HEK293T (cell line): ENCODE results near the gene MAP2K5.

Source experiments
- CTCF ChIA-PET: fragments of 350-600 bp; formaldehyde crosslinking; extraction: SDS; loops from one replicate; lab custom pipeline; 2021; ENCODE audit warnings: antibody characterized with exemption, inconsistent platforms; lab: Yijun Ruan, JAX
- POLR2A ChIA-PET: fragments of 350-600 bp; formaldehyde crosslinking; extraction: SDS; loops from one replicate; lab custom pipeline; 2020; ENCODE audit warnings: antibody characterized with exemption, inconsistent platforms; lab: Yijun Ruan, JAX
- DNase-seq: peaks from one replicate; pipeline ENCODE4 v3.0.0; 2012; ENCODE audit warnings: mixed read lengths; ENCODE audit errors: extremely low spot score
- ARNT ChIP-seq: fragments of 450-650 bp; IDR thresholded peaks from 2 replicates; pipeline ENCODE4 v1.6.1; 2017; ENCODE audit warnings: mild to moderate bottlenecking
- BHLHE40 ChIP-seq: fragments of 450-650 bp; IDR thresholded peaks from 2 replicates; pipeline ENCODE4 v1.6.1; 2016; ENCODE audit warnings: mild to moderate bottlenecking, moderate library complexity, borderline replicate concordance
- CTBP1 ChIP-seq: fragments of 450-650 bp; IDR thresholded peaks from 2 replicates; pipeline ENCODE4 v1.6.1; 2016; ENCODE audit warnings: borderline replicate concordance
- ELF4 ChIP-seq: fragments of 450-650 bp; IDR thresholded peaks from 2 replicates; pipeline ENCODE4 v1.6.1; 2017; ENCODE audit warnings: antibody characterized with exemption
- FOXA1 ChIP-seq: fragments of 450-650 bp; IDR thresholded peaks from 2 replicates; pipeline ENCODE4 v1.6.1; 2016; ENCODE audit warnings: mild to moderate bottlenecking
- FOXK2 ChIP-seq: fragments of 450-650 bp; IDR thresholded peaks from 2 replicates; pipeline ENCODE4 v1.6.1; 2016; ENCODE audit warnings: mild to moderate bottlenecking
- FOXM1 ChIP-seq: fragments of 450-650 bp; IDR thresholded peaks from 2 replicates; pipeline ENCODE4 v1.6.1; 2017; ENCODE audit warnings: mild to moderate bottlenecking, borderline replicate concordance
- HDGF ChIP-seq: fragments of 450-650 bp; IDR thresholded peaks from 2 replicates; pipeline ENCODE4 v1.6.1; 2017; ENCODE audit warnings: antibody characterized with exemption, borderline replicate concordance
- L3MBTL2 ChIP-seq: fragments of 450-650 bp; conservative IDR thresholded peaks from 2 replicates; pipeline ENCODE4 v1.6.1; 2016; ENCODE audit warnings: mild to moderate bottlenecking
- LEF1 ChIP-seq: fragments of 450-650 bp; IDR thresholded peaks from 2 replicates; pipeline ENCODE4 v1.6.1; 2017; ENCODE audit warnings: mild to moderate bottlenecking, borderline replicate concordance
- NFRKB ChIP-seq: fragments of 450-650 bp; IDR thresholded peaks from 2 replicates; pipeline ENCODE4 v1.6.1; 2016; ENCODE audit warnings: mild to moderate bottlenecking, moderate library complexity
- SP1 ChIP-seq: fragments of 450-650 bp; IDR thresholded peaks from 2 replicates; pipeline ENCODE4 v1.6.1; 2017
- SUZ12 ChIP-seq: fragments of 450-650 bp; IDR thresholded peaks from 2 replicates; pipeline ENCODE4 v1.6.1; 2016; ENCODE audit warnings: mild to moderate bottlenecking
- TARDBP ChIP-seq: fragments of 450-650 bp; IDR thresholded peaks from 2 replicates; pipeline ENCODE4 v1.6.1; 2016
- ZNF384 ChIP-seq: fragments of 450-650 bp; IDR thresholded peaks from 2 replicates; pipeline ENCODE4 v1.6.1; 2016
- TF ChIP-seq, protein P1 (sequence below): fragments of 450-650 bp; IDR thresholded peaks from 2 replicates; pipeline ENCODE4 v1.6.1; 2016

The MAP2K5 gene

GRCh38 chr15:67761343-67761742, 218.8 kb downstream of the MAP2K5 start:
- ChIA-PET POLR2A (no interaction called here), CTCF (no interaction called here)
- TF ChIP-seq FOXA1 (no peak), SUZ12 (no peak), HDGF (no peak), NFRKB (no peak)
- TF ChIP-seq, protein P1, sequence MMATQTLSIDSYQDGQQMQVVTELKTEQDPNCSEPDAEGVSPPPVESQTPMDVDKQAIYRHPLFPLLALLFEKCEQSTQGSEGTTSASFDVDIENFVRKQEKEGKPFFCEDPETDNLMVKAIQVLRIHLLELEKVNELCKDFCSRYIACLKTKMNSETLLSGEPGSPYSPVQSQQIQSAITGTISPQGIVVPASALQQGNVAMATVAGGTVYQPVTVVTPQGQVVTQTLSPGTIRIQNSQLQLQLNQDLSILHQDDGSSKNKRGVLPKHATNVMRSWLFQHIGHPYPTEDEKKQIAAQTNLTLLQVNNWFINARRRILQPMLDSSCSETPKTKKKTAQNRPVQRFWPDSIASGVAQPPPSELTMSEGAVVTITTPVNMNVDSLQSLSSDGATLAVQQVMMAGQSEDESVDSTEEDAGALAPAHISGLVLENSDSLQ: no peak
- DNase-seq: no peak

DNA sequence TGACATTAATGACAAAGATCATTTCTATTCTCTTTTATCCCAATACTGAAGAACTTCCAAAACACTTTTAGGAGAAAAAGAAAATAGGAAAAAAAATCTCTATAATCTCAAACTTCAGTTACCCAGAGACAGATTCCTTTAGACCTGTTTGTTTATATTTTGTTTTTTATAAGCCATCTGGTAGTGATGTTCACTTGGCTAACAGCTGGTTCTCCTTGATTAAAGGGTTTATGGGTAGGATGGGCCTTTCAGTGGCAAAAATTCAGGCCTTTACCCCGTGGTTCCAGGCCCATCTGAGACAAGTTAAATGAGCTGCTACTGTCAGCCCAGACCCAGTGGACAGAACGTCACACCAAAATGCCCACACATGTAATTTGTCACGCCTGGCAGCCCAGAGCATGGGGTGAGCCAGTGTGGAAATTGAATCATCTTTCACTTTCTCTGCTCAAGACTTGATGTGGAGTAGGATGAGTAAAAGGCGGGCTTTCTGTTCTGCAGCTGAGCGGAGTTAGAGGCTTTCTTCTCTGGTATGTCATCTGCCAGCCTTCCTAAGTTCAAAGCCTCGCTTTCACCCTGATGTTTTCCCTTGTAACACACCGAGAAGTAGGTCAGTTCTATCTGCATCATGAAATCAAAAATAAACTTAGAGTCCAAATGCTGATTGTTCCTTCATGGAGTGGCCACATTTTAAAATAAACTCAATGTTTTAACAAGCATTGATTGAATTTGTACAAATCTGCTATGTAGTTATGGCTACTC, 220.3 kb downstream of the MAP2K5 start:
- ChIA-PET CTCF (interaction anchor here (0.6 to 1.1 kb wide), 2 partner anchors 16 to 19 kb away, joined by 4 read pairs; no protein-coding TSS in a partner anchor), POLR2A (no interaction called here)
- TF ChIP-seq ZNF384 (no peak), HDGF (no peak), BHLHE40 (no peak), SUZ12 (no peak), ARNT (no peak), TARDBP (no peak), ELF4 (no peak), FOXA1 (no peak), L3MBTL2 (no peak), FOXM1 (no peak)
- TF ChIP-seq, protein P1: no peak
- DNase-seq: no peak

- CTCF ChIA-PET: no interaction called here
- POLR2A ChIA-PET: no interaction called here
- TF ChIP-seq ZNF384: no peak
- no peak for TF ChIP-seq ARNT
- no peak for TF ChIP-seq FOXA1
- no peak for TF ChIP-seq TARDBP
- TF ChIP-seq, protein P1: no peak
- no peak for TF ChIP-seq SUZ12
- no peak for TF ChIP-seq SP1
- no peak for TF ChIP-seq BHLHE40
- no peak for TF ChIP-seq FOXM1
- no peak for TF ChIP-seq CTBP1
- TF ChIP-seq LEF1: no peak
- no peak for TF ChIP-seq L3MBTL2
- TF ChIP-seq FOXK2: no peak
- TF ChIP-seq ELF4: no peak
- DNase-seq: no peak
Measured at GRCh38 chr15:67765701-67766100, 223.2 kb downstream of the MAP2K5 start.

DNA sequence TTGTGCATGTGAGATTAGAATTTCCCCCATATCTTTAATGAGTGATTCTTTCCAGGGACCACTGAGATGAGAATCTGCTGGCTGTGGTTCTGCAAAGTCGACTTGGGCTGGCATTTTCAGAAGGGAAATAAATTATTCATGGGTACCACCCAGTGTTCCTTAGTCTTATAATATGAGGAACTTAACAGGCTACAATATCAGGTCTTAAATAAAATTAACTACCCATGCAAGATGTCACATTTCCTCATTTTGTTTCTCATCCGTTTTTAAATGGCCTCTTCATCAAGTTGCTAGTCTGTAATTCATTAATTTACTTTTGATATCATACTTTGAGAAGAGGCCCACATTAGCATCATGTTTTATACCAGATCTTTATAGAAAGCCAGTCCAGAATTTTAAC, 224.5 kb downstream of the MAP2K5 start:
- POLR2A ChIA-PET: no interaction called here
- TF ChIP-seq ZNF384 (no peak), SUZ12 (no peak), ARNT (no peak), NFRKB (no peak), FOXA1 (no peak), BHLHE40 (no peak), HDGF (no peak), CTBP1 (no peak), LEF1 (no peak), FOXM1 (no peak)
- no peak for DNase-seq
- CTCF ChIA-PET: no interaction called here

- POLR2A ChIA-PET: interaction anchor here (1.5 kb wide), 1 partner anchor 18 kb away, joined by 3 read pairs; no protein-coding TSS in a partner anchor
- DNase-seq: no peak
- CTCF ChIA-PET: no interaction called here
Measured at GRCh38 chr15:67768313-67768977, 225.9 kb downstream of the MAP2K5 start.

More at GRCh38 chr15:67768313-67768977, 225.9 kb downstream of the MAP2K5 start:
- no peak for TF ChIP-seq BHLHE40
- TF ChIP-seq, protein P1: peak; percentile 22
